HG02798 (cell line): ENCODE results near the gene ZNF503.
A peak's percentile ranks its signal among the peaks of the same experiment; 100 is the strongest.

Experiments
- ATAC-seq: cut with Tn5 transposase; IDR thresholded peaks from one replicate; pipeline ENCODE4 v1.9.1; 2021; ENCODE audit warnings: mild to moderate bottlenecking; ENCODE audit not compliant: unreplicated experiment, poor library complexity

ZNF503 gene

DNA sequence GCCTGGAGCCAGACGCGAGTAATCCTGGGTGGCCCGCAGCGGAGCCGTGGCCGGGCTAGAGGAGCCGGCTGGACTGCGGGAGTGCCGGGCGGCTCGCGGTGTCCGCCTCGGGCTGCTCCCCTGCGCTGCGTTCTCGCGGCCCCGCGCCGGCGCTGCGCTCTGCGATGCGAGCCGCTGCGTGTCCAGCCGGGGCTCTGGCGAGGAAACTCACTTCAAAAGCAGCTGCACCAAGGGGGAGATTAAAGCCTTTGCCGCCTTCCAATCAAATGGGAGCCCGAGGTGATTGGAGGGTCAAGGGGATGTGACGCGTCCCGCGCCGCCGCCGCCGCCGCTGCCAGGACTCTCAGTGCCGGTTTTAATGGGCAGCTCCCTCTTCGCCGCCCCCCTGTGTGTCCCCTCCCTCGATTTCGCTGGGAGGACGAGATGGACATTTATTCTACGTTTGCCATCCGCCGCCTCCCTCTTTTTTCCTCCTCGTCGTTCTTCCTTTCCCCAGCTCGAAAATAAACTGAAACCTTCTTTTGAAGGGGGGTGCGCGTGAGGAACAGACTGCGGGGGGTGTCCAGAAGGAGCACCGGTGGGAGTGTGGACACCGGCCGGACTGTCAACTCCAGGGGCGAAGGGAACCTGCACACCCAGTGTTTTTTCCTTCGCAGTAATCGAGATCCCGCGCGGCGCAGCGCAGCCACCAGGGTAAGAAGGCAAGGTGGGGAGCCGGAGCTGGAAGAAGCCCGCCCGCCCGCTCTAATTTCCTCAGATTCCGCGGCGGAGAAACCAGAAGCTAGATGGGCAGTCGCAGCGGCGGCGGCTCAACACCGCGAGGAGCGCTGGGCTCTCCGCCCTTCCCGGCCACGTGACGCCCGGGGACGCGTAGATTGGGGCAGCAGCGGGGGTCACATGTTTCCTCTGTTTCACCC, at the start of gene ZNF503:
Gene ZNF503, minus strand, starts transcription at position 196 of the 917 bp plus-strand sequence. CDS start 345 bp downstream, outside the sequence.
- ATAC-seq: peak; percentile 66

DNA sequence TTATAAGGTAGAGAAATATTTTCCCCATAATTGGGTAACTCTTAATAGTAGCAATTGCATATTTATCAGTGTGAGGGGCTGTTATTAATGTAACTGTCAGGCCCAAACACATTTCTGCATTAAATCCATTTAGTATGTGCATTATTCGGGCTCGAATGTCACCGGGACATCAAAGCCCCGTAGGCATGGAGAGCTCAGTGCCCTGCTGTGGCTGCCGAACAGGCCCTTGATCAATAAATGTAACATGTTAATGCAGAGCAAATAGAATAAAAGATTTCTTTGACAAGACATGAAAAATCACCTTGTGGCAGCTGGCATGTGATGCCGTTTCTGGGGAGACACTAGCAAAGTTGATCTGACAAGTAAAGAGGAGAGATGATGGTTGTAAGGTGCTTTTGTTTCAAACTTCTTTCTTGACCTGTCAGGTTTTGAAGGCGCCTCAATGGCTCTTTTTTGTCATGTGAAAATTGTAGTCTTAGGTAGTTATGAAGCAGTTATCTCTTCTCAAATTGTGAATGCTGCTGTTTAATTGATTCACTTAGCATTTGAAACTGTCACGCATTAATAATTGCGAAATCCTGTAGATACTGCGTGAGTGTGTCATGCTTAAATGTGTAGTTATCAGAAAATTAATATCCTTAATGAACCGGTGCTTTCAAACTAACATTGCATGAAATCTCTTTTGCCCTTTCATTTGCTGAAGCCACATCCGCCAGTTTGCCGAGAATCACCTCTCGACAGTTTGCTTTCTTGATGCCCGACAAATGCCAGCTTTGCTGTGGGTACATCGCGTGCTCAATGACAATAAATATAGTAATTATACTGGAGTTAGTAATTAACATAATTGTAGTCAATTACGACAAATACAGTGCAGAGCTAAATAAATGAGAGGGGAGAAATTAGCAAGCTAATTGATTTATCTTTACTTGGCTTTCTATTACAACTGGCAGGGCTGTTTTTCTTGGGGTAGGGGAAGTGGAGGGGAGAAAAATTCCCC, 49.4 kb upstream of the ZNF503 start:
- no peak for ATAC-seq

DNA sequence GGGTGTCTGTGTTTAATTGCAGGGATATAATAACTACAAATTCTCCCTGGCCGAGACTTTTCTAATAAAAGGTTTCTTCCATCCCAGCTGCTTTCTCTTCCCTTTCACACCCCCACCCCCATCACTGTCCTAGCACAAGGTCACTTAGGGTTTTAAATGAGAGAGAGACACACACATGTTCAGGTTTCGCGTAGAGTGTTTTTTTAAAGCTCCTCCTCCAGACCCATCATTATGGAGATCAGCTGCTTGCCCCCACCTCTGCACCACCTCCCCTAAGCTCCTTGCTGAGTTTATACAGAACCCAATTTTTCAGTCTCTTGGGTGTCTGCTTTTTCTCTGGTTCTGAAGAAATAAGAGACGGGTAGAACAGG, 48.5 kb upstream of the ZNF503 start:
- ATAC-seq: no peak

- no peak for ATAC-seq
These were observed 48.0 kb upstream of the ZNF503 start for GRCh38 chr10:75449382-75450074.

DNA sequence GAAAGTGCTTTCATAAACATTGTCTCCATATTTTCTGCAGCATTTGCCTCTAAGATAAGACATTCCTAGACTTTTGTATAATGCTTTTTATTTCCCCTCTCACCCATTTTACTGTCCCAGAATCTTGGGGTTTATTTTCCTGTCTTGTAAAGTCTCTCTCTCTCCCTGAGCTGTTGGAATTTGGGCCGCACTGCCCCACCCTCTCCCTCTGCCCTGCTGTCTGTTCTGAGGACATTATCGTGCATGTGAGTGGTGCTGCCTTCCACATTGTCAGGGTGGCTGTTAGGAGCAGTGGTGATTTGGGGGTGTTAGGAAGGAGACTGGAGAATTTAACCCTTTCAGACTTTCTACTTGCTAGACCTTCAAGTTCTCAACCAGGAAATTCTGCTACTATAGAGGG, 46.6 kb upstream of the ZNF503 start:
- ATAC-seq: no peak

DNA sequence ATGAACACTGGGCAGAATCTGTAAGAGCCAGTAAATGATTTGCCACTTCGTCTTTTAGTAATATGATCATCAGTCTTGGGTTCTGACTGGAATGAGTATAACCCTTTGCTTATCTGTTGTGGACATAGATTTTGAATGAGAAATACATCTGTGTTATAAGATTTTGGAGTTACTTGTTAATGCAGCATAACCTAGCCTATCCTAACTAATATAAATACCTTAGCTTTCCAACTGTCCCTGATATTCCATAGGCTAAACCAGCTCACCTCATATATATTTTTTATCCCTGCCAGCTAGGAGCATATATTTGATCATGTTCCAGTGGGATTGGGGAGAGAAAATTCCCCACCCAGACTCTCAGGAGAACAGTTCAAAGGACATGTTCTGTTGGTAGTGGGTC, 44.9 kb upstream of the ZNF503 start:
- ATAC-seq: no peak

GRCh38 chr10:75444781-75445386, 43.3 kb upstream of the ZNF503 start:
- no peak for ATAC-seq

DNA sequence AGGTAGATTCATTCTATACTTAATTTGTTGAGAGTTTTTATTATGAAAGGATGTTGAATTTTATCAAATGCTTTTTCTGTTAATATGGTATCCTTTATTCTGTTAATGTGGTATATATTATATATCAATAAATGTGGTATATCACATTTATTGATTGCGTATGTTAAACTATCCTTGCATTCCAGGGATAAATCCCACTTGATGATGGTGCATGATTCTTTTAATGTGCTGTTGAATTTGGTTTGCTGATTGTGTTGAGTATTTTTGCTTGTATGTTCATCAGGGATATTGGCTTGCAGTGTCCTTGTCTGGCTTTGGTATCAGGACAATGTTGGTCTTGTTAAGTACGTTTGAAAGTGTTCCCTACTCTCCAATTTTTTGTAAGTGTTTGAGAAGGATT, 41.8 kb upstream of the ZNF503 start:
- ATAC-seq: no peak

GRCh38 chr10:75441682-75442081, 40.1 kb upstream of the ZNF503 start:
- ATAC-seq: no peak

DNA sequence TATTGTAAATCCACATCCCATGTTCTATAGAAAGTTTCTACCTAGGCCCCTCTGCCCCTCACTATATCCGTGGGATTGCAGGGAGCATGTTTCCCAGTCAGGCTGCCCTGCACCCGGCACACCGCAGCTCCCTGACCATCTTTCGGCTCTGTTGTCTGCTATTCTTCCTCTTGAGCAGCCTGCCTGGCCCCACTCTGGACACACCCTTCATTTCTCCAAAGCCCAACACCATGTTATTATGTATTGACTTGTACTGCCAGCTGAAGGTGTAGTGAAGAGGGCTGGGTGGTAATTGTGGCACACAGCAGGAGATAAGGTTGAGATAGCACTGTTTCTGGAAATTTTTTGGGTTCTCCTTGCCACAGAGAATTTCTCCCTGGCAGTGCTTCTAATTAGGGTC, 39.6 kb upstream of the ZNF503 start:
- ATAC-seq: no peak

DNA sequence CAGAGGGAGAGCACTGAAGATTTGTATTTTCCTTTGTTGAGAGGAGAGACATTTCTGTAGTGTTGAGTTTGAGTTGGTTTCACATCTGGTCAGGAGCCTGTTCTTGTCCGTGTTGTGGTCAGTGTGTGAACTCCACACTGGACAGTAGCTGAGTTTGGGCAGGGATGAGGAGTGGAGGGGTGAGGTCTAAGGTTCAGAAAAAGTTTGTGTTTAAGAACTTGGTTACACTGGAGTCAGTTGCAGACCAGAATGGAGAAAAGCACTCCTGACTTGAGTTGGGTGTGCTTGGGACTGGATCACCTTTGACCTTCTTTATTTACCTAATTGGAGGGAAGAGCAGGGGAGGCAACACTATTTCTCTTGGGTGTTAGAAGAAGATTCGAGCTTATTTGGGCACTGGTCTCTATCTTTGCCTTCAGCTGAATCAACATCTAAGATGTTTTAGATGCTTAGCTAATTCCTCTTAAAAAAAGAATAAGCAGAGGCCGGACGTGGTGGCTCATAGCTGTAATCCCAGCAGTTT, 38.8 kb upstream of the ZNF503 start:
- no peak for ATAC-seq

GRCh38 chr10:75439811-75440210, 38.2 kb upstream of the ZNF503 start:
- no peak for ATAC-seq

DNA sequence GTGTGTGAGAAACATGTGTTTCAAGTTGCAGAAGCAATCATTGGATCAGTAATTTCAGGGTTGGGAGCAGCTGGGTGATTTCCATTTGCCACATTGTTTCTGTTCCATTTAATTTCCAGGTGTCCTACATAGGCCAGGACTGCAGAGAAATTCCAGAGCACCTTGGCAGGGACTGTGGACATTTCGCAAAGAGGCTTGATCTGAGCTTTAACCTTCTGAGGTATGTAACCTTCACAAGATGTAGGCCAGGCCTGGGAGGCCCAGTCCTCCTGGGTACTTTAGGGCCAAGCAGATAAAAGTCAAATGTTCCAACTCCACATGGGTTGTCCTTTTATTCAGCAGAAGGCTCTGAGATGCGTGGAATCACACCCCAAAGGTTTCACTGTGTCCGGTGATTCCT, 36.7 kb upstream of the ZNF503 start:
- no peak for ATAC-seq

- no peak for ATAC-seq
These were observed 36.1 kb upstream of the ZNF503 start for GRCh38 chr10:75437693-75438092.

GRCh38 chr10:75436896-75437295, 35.3 kb upstream of the ZNF503 start:
- ATAC-seq: no peak

DNA sequence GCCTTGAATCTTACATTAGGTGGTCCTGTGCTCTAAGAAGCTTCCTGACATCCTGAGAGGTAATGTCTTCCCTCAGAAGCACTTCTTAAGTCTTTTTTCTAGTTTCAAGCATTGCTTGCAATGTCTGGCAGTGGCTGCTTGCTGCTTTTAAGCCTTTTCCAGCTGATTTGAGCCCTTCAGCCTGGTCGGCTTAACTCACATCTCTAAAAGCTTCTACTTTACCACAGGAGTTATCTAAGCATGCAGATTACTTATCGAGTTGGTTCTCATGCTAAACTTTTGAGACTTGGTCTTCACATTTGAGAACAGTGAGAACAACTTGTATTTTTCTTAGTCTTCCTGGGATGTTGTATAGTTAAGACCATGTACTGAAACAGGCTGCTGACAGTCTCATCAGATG, 33.7 kb upstream of the ZNF503 start:
- no peak for ATAC-seq

- ATAC-seq: no peak
These were observed 32.7 kb upstream of the ZNF503 start for GRCh38 chr10:75434291-75434690.

- no peak for ATAC-seq
These were observed 31.7 kb upstream of the ZNF503 start for GRCh38 chr10:75433216-75433615.

- no peak for ATAC-seq
These were observed 31.2 kb upstream of the ZNF503 start for GRCh38 chr10:75432763-75433162.

GRCh38 chr10:75432176-75432575, 30.6 kb upstream of the ZNF503 start:
- ATAC-seq: no peak
